Stimulated activated naive CD8-positive, alpha-beta T cell treated with anti-CD3 and anti-CD28 coated beads, Interleukin-15, amount 100 ng/mL, for 72 hours (primary cell): Measurements from ENCODE around the gene SPATA46.

ENCODE experiments used
- ATAC-seq: fragments of 150-1000 bp; cut with Tn5 transposase; 2 replicates; pipeline ENCODE4 v1.10.0; 2021; ENCODE audit warnings: mild to moderate bottlenecking, moderate library complexity
- DNase-seq, 2 donors: peaks; one replicate each; pipeline ENCODE4 v3.0.0; 2021 to 2022
- H3K27ac Mint-ChIP-seq, 2 donors: one replicate each; pipeline ENCODE4 v1.8.0; 2022; ENCODE audit warnings: mild to moderate bottlenecking in 2 of 2, mixed read lengths in 2 of 2, moderate library complexity in 2 of 2
- H3K27me3 Mint-ChIP-seq: one replicate; pipeline ENCODE4 v1.8.0; 2022; ENCODE audit warnings: mixed read lengths
- H3K4me1 Mint-ChIP-seq: one replicate; pipeline ENCODE4 v1.8.0; 2022; ENCODE audit warnings: mild to moderate bottlenecking, mixed read lengths
- H3K4me3 Mint-ChIP-seq, 2 donors: one replicate each; pipeline ENCODE4 v1.8.0; 2022; ENCODE audit warnings: mild to moderate bottlenecking in 2 of 2, mixed read lengths in 2 of 2, moderate library complexity in 1 of 2
- H3K9me3 Mint-ChIP-seq, 2 donors: one replicate each; pipeline ENCODE4 v1.8.0; 2022; ENCODE audit warnings: mixed read lengths in 2 of 2

SPATA46 gene

DNA sequence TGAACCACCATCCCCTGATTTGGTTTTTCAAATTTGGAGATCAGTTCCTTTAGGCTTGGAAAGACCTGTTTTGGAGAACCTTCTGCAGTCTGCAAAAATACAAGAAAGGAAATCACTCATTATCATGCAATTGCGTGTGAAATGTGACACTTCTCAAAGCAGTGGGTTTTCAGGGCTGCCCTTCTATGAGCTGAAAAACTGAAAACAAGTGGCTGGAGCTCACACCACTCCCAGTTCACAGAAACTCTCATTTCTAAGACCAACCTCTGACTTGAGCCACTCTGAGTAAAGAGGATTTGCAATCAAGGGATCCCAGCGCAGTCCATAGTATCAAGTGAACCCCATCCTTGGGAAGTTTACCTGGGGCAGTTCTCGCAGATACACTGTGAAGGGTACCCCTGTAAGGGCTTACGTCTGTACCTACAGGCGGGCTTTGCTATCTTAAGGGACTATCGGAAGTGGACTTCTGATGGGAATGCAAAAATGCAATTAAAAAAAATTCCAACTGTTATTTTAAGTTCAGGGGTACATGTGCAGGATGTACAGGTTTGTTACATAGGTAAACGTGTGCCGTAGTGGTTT is 22.4 kb upstream of the SPATA46 start:
- H3K27me3 Mint-ChIP-seq, result peaks cover 50% of the 10 kb centered on the region
- ATAC-seq, result no peak
- H3K9me3 Mint-ChIP-seq, result no peaks in the 10 kb centered on the region

DNA sequence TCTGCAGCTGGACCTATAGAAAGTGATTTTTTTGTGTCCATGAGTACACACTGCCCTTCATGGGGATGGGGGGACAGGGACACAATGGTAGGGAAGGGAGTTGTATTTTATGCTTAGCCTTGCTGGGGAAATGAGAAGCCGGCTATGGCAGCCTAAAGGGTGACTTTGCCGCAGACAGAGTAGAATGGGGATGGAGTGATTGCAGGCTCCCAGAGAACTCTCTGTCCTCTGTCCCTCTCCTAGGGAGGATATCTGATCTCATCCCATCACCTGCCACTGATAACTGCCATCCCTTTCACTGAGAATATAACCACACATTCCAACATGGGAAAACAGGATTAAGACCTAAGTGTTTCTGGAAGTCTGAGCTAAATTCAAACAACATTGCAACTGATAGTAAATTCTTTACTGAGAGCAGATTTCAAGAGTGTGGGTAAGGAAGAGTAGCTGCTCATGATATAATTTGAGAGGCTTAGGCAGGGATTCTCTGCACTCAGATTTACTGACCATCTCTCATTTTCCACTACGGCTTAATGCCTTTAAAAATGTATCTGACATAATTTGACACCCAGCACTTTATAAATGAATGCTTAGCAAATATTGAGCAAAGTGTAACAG is 21.4 kb upstream of the SPATA46 start:
- ATAC-seq (no peak), DNase-seq (no peak)
- Mint-ChIP-seq H3K4me3 (no peak overlapping the region), H3K9me3 (no peaks in the 10 kb centered on the region), H3K27ac (no peak overlapping the region), H3K4me1 (no peaks in the 10 kb centered on the region), H3K27me3 (peaks cover 50% of the 10 kb centered on the region)

More for the DNA sequence above, 22.4 kb upstream of the SPATA46 start:
- no peak for DNase-seq
- no peak overlapping the region for H3K4me3 Mint-ChIP-seq
- no peak overlapping the region for H3K27ac Mint-ChIP-seq
- no peaks in the 10 kb centered on the region for H3K4me1 Mint-ChIP-seq

DNA sequence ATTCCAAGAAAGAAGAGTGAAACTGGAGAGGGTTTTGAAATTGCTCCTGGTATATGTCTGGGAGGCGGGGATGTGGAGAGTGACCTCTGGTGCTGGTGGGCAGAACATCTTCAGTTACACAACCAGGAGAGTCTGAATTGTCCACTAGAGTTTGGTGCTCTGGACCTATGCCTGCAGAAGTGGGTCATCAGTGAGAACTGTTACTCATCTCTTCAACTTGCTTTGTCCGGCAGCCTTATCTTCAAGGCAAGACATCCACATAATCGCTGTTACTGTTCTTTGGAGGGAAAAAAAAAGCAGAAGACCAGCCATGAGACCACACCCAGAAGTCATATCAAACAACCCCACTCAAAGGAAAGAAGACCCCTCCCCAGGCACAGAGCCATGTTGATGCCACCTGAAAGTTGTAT is 20.4 kb upstream of the SPATA46 start:
- H3K4me1 Mint-ChIP-seq, result no peaks in the 10 kb centered on the region
- ATAC-seq, result peak; percentile 28

DNA sequence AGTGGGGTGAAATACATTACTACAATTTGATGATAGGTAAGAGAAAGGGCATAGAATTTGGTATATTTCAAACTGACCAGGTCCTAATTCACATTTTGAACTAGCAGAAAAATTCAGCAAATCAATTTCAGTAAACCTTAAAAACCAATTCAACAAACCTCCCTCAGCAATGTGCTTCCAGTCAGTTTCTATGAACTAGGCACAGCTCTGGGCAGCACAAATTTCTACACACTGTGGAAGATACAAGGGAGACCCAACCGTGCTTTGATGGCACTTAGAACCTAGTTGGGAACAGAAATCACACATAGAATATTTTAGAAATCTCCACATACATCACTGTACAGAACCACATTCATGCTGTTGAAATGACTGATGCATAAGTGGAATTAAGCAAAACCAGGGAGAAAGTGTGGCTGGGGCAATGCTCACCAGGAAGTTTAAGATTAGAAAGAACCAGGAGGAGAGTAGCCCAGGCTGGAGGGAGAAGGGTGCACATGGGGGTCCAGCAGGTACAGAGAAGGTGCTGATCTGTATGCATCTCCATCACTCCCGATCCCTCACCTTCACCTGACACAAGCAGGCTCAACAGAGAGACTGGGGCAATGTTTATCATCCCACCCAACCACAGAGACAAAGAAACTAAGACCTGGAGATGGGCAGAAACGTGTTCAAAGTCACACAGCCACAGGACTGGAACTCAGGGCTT is 19.7 kb upstream of the SPATA46 start:
- peaks cover 41% of the 10 kb centered on the region for H3K27me3 Mint-ChIP-seq
- no peaks in the 10 kb centered on the region for H3K4me1 Mint-ChIP-seq
- DNase-seq, result no peak
- peak; percentile 37 for ATAC-seq
- H3K4me3 Mint-ChIP-seq, result no peak overlapping the region
- no peaks in the 10 kb centered on the region for H3K9me3 Mint-ChIP-seq
- H3K27ac Mint-ChIP-seq, result no peak overlapping the region

More for the DNA sequence above, 20.4 kb upstream of the SPATA46 start:
- no peak for DNase-seq
- Mint-ChIP-seq H3K27ac (no peak overlapping the region), H3K27me3 (peaks cover 43% of the 10 kb centered on the region), H3K9me3 (no peaks in the 10 kb centered on the region), H3K4me3 (no peak overlapping the region)

DNA sequence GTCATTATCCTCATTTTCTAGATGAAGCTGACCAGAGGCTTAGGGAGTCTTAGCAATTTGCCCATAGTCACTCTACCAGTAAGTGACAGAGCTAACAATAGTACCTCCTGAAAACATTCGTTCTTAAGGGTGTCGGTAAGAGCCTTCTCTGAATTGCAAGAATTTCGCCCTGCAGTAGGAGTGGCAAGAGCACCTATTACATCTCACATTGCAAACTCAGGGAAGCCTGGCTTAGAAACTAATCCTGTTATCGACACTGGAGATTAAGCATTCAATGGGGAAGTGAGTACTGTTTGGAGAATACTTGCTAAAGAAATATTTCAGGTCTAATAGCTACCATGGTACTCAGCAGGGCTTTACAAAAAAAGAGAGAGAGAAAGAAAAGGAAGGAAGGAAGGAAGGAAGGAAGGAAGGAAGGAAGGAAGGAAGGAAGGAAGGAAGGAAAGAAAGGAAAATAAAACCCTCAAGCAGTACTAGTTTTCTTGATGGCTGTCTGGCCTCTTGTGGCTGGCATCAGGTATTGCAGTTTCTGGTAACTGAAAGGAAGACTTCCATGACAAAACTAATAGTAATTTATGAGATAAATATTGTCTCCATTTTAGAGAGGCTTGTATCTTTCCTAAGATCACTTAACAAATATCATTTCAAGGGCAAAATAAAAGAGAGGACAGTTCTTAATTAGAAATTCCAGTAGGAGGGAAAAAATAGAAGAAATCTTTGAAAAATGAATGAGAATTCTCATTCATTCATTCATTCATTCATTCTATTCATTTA is 15.3 kb upstream of the SPATA46 start:
- no peak for ATAC-seq
- no peak for DNase-seq
- H3K27me3 Mint-ChIP-seq, result peaks cover 42% of the 10 kb centered on the region
- no peak overlapping the region for H3K4me3 Mint-ChIP-seq
- H3K27ac Mint-ChIP-seq, result no peak overlapping the region
- H3K4me1 Mint-ChIP-seq, result peaks cover 5% of the 10 kb centered on the region
- H3K9me3 Mint-ChIP-seq, result no peaks in the 10 kb centered on the region

DNA sequence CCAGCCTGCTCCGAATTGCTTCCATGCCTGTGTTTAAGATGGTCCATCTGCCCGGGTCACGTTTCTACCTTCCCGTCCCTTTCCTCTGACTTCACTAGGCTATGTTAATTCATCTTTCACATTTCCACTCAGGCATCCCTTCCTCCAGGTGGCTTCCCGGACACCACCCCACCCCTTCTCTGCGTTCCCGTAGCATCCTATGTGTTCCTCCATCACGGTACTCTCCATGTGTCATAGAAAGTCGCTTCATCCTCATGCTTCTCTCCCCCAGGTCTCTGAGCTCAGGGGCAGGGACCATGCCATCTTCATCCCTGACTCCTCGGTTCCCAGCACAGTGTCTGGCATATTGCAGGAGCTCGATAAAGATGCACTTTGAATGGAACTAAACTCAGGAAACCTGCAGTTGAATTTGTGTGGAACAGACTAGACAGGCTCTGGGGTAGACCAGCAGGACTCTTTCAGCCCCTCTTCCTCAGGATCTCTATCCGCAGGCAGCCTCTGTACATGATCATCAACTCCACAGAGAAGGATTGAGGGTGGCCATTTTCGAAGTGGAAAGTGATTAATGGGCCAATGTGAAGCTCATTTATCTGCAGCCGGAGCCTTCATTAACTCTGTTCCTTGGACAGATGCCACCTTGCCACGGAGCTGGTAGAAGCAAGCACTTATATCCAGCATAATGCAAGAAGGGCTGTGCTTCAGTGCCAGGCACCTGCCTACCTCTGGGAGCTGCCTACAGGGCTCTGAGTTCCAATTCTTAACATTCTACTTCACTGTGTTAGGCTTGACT is 13.9 kb upstream of the SPATA46 start:
- H3K27me3 Mint-ChIP-seq, result peaks cover 29% of the 10 kb centered on the region
- DNase-seq (no peak), ATAC-seq (no peak)
- peaks cover 5% of the 10 kb centered on the region for H3K4me1 Mint-ChIP-seq
- no peaks in the 10 kb centered on the region for H3K9me3 Mint-ChIP-seq
- no peak overlapping the region for H3K27ac Mint-ChIP-seq
- no peak overlapping the region for H3K4me3 Mint-ChIP-seq

DNA sequence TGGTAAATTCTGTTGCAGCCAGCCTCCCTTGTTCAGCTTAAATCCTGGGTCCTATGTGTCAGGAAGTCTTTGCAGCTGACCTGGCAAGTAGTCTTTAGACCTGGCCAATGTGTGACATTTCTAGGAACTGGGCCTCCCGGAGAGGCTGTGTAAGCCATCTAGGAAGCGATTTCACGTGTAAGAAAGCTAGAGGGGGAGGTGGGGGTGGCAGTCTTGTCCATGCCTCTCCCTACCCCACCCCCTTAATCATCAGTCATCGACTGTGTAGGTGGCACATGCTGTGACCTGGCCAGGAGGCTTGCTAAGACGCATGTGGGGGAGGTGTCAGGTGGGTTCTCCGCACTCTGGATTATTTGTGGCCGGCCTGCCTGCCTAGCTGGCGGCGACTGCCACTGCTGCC is 13.3 kb upstream of the SPATA46 start:
- Mint-ChIP-seq H3K9me3 (no peaks in the 10 kb centered on the region), H3K4me3 (no peak overlapping the region), H3K27me3 (peaks cover 29% of the 10 kb centered on the region), H3K27ac (no peak overlapping the region), H3K4me1 (peaks cover 5% of the 10 kb centered on the region)
- ATAC-seq, result no peak
- no peak for DNase-seq

DNA sequence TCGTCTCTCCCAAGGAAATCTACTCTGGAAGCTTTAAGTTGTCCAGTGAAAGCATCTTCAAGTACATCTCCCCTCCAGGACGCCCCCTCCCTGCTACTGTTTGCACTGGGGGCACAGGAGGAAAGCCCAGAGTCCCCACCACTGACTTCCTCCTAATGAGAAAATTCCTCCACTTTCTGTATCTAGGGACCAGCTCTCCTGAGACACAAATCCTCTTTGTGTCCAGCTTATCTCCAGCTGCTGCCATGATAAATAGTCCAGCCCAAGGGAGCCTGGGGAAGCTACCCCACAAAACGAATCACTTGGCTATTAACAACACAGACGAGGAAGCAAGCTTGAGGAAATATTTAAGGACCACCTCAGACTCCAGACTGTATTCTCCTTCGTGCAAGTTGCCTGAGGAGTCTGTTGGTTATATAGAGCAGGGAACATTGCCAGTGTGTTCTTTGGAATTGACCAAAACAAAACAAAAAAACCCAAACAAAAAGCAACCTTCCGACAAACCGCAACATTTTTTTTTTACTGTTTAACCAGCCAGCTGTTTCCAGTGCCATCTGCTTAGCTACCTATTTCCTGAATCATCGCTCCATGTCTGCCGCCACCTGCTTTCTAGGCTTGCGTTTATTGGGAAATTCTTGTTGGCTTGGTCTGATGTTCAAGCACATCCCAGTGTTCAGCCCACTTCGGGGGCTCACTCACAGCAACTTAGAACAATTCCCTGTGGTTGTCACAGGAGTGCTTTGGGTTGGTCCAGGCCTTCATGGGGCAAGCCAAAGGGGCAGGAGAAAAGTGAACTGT is 12.6 kb upstream of the SPATA46 start:
- ATAC-seq (no peak), DNase-seq (no peak)
- H3K27ac Mint-ChIP-seq, result no peak overlapping the region
- no peak overlapping the region for H3K4me3 Mint-ChIP-seq
- H3K4me1 Mint-ChIP-seq, result peaks cover 5% of the 10 kb centered on the region
- H3K9me3 Mint-ChIP-seq, result no peaks in the 10 kb centered on the region
- H3K27me3 Mint-ChIP-seq, result peaks cover 29% of the 10 kb centered on the region

DNA sequence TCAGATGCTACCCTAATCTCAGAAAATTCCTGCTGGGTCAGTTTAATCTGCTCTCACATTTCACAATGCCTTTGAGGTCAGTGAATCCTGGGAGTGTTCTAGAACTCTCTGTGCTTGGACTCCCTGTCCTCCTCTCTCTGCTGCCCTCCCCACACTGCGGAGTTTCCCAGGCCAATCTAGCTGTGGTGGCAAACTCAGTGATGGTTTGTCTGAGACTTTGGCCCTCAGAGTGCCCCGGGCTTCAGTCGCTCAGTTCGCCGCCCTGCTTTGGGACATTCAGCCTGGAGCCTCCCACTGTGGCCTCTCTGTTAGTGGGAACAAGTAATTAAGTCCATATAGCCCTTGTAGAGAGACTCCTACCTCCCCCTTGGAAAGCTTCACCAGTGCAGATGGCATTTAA is 12.0 kb upstream of the SPATA46 start:
- Mint-ChIP-seq H3K27ac (no peak overlapping the region), H3K27me3 (peaks cover 29% of the 10 kb centered on the region), H3K4me1 (peaks cover 5% of the 10 kb centered on the region), H3K9me3 (no peaks in the 10 kb centered on the region), H3K4me3 (no peak overlapping the region)
- DNase-seq, result no peak
- ATAC-seq, result no peak

DNA sequence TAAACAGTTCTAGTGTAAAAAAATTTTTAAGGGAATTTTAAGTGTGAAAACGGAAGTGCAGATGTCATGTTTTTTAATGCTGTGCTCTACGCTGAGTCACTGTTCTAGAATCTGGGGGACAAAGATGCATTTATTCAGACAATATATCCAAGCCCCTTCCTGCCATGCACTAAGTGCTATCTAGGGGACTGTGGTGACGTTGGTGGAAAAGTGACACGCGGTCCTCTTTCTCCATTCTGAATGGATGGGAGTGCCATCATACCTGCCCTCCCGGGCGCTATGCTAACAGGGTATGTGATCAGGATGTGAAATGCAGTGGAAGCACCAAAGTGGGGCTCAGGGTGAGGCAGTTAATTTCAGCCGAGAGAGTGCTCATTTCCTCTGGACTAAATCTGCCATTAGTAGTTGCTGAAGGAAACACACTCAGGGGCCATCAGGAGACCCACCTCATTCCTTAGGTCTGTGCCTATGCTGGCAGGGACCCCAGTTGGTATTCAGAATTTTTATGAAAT is 11.5 kb upstream of the SPATA46 start:
- no peaks in the 10 kb centered on the region for H3K9me3 Mint-ChIP-seq
- no peak overlapping the region for H3K27ac Mint-ChIP-seq
- H3K4me3 Mint-ChIP-seq, result no peak overlapping the region
- H3K4me1 Mint-ChIP-seq, result peaks cover 5% of the 10 kb centered on the region
- peaks cover 29% of the 10 kb centered on the region for H3K27me3 Mint-ChIP-seq
- no peak for ATAC-seq
- no peak for DNase-seq

DNA sequence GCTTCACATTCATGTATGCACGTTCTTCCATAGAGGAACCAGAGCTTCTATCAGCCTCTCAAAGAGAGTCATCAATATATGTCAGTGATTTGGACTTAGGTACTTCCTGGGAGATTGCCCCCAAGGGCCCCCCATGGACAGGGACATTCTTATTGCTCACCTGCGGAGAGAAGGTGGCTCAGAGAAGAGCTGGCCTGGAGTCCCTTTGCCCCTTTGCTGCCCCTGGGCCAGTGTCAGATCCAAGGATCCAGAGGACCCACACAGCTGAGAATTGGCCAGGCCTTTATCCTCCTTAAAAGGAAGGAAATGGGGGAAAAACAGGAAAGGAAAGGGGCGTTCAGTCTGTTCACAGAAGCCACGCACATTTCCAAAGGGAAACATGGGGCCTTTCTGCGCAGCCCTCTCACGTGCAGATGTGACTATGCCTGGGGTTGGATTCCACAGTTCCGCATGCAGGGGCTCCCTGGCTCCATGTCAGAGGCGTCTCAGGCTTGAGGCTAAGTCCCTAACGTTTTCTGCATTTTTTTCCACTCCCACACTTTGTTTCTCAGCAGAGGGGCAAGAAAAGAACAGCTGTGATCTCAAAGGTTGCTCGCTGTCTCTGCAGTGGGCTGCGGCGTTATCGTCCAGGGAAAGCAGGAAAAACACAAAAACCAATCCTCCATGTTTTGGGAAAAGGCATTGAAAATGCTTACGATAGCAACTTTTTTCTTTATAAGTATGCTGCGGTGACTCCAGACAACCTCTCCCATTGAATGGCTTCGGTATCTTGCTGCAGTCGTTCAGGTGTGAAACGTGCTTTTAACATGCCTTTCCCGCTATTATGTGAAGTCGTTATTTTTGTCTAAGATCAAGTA is 10.8 kb upstream of the SPATA46 start:
- no peak for DNase-seq
- no peaks in the 10 kb centered on the region for H3K9me3 Mint-ChIP-seq
- no peak overlapping the region for H3K4me3 Mint-ChIP-seq

DNA sequence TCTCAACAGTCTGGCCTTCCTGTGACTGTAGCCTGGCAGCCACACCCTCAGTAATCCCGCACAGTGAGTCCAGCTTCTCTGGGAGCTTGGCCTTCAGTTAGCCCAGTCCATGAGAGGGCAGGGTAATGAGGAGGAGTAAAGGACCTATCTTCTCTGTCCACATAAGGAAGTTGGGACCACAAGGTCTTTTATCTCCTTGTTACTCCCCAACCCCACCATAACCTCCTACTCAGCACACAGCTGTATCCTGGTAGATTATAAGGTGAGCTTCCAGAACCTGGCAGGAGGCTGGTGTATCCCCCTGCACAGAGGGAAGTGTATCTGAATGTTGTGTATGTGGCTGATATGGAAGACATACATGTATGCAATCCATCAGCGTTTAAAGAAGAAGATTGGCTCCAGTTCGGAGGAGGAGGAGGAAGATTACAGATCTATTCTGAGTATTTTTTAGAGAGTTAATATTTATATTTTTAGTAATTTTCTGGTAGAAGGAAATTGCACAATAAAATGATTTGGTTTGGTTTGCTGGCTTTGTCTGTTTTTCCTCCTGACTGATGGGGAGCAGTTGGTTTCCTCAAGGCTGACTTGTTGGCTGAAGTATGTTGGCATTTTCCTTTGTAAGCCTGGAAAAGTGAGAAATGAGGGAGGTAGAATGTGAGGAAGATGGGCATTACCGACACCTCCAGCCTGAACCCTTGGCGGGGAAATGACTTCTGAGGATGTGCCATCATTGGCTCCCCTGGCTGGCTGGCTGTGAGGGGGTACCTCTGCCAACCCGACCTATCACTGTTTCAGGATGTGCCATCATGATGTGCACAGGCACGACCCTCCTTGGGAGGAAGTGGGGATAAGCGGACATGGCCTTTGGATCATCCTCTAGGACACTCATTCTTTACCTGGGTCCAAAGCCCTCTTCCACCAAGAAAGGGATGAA is 9.9 kb upstream of the SPATA46 start:
- Mint-ChIP-seq H3K4me3 (no peak overlapping the region), H3K4me1 (peaks cover 5% of the 10 kb centered on the region), H3K27ac (peak overlapping the region in 1 of 2 donors; percentile 45), H3K27me3 (peaks cover 29% of the 10 kb centered on the region), H3K9me3 (no peaks in the 10 kb centered on the region)
- ATAC-seq (no peak), DNase-seq (no peak)

More for the DNA sequence above, 10.8 kb upstream of the SPATA46 start:
- H3K27ac Mint-ChIP-seq, result no peak overlapping the region
- no peak for ATAC-seq
- peaks cover 5% of the 10 kb centered on the region for H3K4me1 Mint-ChIP-seq
- H3K27me3 Mint-ChIP-seq, result peaks cover 29% of the 10 kb centered on the region

DNA sequence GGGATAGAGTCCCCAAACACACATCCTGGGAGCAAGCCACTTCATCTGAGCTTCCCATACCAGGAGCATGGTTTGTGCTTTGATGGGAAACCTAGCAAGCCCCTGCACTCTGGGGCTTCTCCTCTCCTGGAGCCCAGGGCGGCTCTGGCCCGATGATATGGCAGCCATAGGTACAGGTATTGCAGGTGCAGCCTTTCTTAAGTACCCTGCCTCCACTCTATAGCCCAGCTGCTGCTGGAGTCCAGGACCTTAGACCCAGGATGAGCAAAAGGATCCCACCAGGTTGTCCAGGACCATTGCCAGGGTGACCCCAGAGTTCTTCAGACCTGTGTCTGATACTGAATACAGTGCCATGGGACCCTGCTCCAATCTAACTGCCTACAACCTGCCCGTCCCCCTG is 9.0 kb upstream of the SPATA46 start:
- no peak for ATAC-seq
- peaks cover 23% of the 10 kb centered on the region for H3K27me3 Mint-ChIP-seq
- H3K27ac Mint-ChIP-seq, result peak overlapping the region in 1 of 2 donors; percentile 92
- no peak overlapping the region for H3K4me3 Mint-ChIP-seq
- no peak for DNase-seq
- H3K9me3 Mint-ChIP-seq, result no peaks in the 10 kb centered on the region
- peaks cover 5% of the 10 kb centered on the region for H3K4me1 Mint-ChIP-seq
